Stimulated activated CD4-positive, alpha-beta T cell treated with anti-CD3 and anti-CD28 coated beads, TNF-alpha, amount 100 ng/mL, for 48 hours (primary cell): ENCODE results near the gene FMO1.
"Not testable (repeated sequence)": the region's sequence is repeated elsewhere in the genome, so short reads cannot be mapped to it uniquely, and the experiment has no call there.

Experiments used
- DNase-seq, 3 donors: peaks; one replicate each; pipeline ENCODE4 v3.0.0-alpha.2; 2020; ENCODE audit warnings: low read depth in 3 of 3

The FMO1 gene

DNA sequence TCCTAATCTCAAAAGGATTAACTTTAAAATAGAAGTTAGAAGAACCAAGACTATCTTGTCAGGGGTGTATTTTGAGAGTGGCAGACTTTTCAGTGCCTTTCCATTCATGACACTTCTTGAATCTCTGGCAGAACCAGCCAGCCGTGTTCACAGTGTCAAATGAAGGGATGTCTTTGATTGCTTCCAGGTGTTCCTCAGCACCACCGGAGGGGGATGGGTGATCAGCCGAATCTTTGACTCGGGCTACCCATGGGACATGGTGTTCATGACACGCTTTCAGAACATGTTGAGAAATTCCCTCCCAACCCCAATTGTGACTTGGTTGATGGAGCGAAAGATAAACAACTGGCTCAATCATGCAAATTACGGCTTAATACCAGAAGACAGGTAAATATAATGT, 32.3 kb downstream of the FMO1 start:
- DNase-seq = no peak

DNA sequence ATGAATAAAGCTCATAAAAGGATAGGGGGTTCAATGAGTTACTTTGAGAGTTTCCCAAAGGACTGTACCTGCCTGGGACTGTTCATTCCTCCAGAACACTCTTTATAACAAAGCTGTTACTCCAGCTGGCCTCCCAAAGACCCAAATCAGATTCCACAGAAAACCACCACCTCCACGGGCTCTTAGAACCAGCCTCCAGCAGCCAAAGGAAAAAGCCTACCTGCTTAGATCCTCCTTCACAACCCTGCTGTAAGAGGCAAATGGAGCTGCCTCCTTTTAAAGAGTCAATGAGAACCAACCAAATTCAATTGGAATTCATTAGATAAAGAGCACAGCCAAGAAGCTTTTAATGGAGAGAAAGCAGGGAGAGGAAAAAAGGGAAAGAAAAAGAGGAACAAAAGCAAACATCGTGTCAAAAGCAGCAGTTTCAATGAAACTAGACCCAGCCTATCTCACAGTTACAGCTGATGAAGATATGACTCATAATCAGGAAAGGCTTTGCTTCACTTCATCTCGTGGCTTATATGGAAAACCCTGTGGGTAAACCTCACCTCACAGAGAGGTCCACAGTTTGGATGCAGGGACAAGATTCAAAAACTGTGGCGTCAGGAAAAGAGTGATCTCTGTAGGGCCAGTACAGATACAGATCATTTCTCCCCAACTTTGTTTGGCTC, 37.9 kb downstream of the FMO1 start:
- no peak for DNase-seq

DNA sequence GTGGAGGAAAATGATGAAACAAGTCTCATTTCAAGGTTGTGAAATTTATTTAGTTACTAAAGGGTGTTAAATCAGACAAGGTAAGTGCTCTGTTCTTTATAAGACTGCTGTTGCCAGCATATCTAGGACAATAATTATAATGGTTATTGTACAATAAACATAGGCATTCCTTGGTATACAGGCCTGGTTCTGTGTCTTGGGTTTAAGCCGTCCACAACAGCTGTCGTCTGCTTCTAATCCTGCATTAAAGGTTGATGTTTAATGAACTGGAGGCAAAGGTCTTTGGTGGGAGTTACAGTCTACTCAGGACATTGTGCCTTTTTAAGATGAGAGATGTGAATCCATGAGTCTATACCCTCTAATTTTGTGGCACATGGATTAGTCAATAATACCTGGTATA, 42.3 kb downstream of the FMO1 start:
- DNase-seq = no peak

DNA sequence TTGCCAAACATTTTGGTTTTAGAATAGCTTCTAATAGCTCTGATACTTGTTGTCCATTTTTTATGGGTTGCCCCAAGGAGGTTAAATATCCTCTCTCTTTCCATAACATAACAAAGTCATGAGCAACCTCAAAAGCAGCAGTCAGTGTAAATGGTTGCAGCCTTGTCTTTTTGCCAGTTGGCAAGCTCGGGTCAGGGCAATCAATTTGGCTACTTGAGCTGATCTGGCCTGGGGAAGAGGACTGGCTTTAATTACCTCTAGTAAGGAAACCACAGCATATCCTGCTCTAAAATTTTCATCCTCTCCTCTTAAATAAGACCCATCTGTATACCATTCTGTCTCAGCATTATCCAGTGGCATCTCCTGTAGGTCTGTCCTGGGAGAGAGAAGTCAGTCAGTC, 44.5 kb downstream of the FMO1 start:
- no peak for DNase-seq

DNA sequence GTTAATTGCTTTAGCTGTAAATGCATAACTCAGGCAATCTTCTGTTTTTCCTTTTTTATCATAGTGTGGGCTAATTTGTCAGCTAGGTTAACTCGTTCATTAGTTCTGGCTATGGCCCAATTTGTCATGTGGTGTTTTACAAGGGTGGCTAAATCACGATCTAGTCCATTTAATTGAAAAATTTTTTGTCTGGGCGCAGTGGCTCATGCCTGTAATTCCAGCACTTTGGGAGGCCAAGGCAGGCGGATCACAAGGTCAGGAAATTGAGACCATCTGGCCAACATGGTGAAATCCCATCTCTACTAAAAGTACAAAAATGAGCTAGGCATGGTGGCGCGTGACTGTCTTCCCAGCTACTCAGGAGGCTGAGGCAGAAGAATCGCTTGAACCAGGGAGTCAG, 47.1 kb downstream of the FMO1 start:
- DNase-seq = not testable (repeated sequence)

DNA sequence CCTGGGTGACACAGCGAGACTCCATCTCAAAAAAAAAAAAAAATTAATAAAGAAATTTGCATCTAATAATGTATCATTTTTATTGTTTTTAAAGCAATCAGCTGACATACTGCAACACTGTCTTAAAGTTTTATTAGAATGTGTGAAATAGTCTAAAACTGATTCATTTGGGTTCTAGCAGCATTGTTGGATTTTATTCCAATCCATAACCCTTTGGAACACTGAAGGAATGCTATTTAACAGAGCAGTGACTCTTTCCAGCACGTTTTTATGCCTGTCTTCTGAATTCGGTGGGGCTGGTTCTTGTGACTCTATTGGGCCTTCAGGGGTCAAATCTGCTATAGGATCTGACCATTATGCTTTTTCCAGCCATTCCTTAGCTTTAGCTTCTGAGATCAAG, 47.5 kb downstream of the FMO1 start:
- no peak for DNase-seq

DNA sequence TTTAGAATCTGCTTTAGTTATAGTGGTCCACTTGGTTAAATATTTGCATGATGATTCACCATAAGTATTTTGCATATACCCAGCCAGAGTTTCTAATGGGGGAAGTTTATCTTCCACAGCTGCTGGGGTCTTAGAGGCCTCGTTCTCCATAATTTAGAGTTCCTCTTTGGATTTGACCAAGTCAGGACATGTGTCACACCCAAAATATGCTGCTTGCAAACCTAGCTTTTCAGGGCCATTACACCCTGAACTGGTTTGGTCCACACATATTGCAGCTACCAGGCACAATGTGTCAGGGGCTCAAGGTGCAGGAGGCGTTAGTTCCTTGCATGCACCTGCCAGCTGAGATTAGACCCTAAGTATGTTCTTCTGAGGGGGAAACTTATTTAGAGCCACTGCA, 48.6 kb downstream of the FMO1 start:
- no peak for DNase-seq

DNA sequence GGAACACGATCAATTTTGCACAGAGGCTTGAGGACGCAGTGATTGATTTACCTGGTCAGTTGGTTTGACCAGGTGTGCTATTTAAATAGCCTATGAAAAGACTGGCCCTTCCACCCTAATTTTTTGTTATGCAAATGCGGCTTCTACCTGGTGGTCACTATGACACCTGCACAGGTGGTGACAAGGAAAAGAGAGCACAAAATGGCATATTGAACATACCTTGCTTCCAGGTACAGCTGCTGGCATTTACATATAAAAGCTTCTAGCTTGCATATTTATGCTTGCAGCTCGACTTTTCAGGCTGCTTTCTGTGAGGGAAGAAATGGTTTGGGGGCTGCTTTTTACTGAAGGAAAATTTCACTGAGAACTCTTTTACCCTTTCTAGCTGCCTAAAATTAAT, 50.4 kb downstream of the FMO1 start:
- no peak for DNase-seq

DNA sequence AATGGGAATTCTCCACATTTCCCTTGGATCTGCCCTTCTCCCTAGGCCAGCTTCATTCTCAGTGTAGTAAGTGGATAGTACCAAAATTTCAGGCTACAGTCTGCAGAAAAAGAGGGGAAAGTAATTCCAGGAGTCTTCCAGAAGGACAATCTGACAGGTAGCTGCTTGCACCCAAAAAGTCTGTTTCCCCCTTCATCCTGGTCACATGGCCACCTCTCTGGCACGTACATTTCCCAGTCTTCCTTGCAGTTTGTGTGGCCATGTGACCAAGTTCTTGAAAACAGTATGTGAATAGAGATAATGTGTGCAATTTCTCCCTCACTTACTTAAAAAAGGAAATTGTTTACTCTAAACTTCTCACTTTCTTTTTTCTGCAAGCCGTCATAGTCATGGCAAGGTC, 51.0 kb downstream of the FMO1 start:
- DNase-seq = no peak

DNA sequence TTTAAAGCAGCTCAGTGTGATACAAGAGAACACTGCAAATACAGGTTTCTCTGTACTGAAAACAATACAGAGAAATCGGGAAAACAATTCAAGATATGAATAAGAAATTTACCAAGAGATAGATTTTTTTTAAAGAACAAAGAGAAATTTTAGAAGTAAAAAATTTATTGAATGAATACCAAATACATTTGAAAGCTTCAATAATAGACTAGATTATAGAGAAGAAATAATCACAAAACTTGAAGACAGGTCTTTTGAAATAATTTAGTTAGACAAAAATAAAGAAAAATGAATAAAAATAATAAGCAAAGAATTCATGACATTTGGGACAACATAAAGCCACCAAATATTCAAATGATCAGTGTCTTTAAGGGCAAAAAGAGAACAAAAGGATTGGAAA, 52.1 kb downstream of the FMO1 start:
- no peak for DNase-seq

DNA sequence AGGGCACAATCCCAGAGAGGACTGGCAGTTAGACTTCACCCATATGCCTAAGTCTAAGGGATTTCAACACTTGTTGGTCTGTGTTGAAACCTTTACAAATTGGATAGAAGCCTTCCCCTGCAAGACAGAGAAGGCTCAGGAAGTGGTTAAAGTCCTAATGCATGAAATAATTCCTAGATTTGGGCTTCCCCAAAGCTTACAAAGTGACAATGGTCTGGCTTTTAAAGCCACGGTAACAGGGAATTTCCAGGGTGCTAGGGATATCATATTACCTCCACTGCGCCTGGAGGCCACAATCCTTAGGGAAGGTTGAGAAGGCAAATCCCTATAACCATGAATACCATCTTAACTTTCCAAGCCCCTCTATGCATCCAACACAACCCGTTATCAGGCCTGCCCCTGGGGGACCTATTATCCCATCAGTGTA, 62.4 kb downstream of the FMO1 start:
- DNase-seq = no peak

DNA sequence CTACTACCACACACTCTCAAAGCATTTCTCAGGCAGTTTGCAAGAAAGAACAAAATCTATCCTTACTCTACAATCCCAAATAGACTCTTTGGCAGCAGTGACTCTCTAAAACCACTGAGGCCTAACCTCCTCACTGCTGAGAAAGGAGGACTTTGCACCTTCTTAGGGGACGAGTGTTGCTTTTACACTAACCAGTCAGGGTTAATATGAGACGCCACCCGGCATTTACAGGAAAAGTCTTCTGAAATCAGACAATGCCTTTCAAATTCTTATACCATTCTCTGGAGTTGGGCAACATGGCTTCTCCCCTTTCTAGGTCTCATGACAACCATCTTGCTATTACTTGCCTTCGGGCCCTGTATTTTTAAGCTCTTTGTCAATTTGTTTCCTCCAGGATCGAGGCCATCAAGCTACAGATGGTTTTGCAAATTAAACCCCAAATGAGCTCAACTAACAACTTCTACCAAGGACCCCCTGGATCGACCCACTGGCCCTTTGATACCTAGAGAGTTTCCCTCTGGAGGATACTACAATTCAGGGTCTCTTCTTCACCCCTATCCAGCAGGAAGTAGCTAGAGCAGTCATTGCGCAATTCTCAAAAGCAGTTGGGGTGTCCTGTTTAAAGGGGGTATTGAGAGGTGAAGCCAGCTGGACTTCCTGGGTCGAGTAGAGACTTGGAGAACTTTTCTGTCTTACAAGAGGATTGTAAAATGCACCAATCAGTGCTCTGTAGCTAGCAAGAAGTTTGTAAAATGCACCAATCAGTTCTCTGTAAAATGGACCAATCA, 63.7 kb downstream of the FMO1 start:
- no peak for DNase-seq

DNA sequence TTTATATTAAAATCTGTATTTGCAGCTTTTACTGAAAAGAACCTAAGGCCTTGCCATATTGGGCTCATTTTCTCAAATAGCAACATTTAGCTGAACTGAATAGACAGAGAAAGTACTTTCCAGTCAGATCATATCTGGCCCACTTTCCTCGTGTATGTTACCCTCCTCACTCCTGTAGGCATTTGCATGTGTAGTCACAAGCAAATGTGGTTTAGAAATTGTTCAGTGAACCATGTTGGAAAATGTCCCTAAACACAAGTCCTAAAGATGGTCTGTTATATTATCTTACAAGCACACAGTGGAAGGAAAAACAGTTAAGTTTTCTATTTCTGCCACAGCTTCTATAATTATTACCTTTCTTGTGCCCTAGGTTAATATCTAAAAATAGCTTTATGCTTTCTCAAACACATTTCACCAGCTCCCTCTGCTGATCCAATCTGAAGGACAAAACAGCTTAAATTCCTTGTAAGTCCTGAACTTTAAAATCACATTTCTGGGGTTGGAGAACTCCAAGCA, 65.1 kb downstream of the FMO1 start:
- DNase-seq = no peak

DNA sequence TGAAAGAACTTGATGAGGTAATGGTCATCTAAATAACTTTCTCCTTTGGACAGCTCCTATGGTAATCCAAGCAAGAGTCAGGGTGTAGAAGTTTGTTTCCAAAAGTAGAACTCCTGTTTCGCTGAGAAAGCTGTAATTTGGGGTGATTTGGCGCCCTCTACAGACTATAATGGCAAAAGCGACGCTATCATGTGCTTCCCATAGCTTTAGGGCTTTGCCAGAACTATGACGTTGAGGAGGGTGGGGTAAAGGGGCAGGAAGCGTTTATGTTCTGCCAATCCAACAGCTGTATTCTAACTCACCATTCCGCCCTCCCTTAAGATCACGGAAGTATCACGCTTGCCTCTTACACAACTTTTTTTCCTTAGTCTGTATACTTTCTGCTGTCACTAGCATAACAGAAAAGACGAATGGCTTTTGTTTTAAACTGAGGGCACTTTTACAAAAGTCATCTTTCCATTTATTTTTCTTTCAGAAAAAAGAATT, 65.6 kb downstream of the FMO1 start, which contains the start of gene FMO4:
Gene FMO4, plus strand, starts transcription at position 349 of the 486 bp plus-strand sequence. CDS start 5,643 bp downstream, outside the sequence.
- peak; percentile 60 to 78 (median 72) for DNase-seq

DNA sequence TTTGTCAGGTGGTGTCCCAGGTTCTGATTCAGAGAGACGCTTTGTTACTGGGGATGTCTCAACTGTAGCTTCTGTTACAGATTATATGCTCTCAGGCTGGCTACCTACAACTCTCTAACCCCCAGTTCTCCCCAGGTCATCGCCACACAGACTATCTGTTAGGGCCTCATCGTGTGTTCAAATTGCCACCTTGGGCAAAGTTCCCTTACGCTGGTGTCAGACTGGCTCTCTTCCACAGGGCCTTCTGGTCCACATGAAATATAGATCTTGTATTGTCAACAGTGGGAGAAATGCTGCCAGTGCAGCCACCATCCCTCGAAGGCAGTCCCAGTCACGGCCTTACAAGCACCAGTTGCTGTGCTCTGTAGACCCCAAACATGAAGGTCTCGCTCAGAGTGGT, 81.0 kb downstream of the FMO1 start:
- no peak for DNase-seq

DNA sequence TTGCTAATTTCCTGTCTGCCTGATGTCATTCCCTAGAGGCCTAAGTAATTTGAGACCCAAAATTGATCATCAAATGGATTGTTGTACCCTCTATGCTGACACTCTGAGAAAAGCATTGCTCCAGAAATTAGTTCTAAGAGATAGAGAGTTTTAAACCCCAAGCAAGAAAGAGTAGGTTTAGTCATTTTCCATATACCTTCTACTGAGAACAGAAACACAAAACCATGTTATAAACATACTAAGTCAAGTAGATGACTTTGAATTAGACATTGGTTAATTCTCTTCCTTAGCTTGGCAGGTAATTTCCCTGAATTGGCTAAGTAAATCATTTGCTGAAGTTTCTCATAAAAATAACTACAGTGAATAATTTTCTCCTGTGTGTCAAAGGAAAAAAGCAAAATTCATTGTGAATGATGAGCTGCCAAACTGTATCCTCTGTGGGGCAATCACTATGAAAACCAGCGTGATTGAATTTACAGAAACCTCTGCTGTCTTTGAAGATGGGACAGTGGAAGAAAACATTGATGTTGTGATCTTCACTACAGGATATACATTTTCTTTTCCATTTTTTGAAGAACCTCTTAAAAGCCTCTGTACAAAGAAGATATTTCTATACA, 85.8 kb downstream of the FMO1 start:
- no peak for DNase-seq
